Measurements from ENCODE around the gene RNF11.
"Not testable (repeated sequence)": the region's sequence is repeated elsewhere in the genome, so short reads cannot be mapped to it uniquely, and the experiment has no call there.

DNA sequence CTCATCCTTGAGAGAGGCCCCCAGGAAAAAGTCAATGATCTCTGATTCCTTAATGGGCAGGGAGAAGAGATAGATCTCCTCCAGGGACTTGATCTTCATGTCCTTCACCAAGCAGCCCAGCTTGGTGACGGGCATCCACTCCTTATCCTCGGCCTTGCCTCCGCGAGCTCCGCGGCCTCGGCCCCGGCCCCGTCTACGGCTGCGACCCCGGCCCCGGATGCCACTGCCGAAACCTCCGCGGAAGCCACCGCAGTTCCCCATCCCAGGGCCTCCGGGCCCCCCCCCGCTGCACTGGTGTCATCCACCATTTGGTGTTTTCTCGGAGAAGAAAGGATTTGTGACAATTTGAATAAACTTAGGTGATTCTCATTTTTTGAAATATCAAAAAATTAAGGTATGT, 15.1 kb downstream of the RNF11 start:
- not testable (repeated sequence) for TF ChIP-seq EZH2 (IDR thresholded peaks at IDR 0.05; ENCODE audit: borderline replicate concordance, insufficient read depth, low read length, poor library complexity, severe bottlenecking); POLR2AphosphoS5 (IDR thresholded peaks at IDR 0.05); EP300 (conservative IDR thresholded peaks at IDR 0.05; ENCODE audit: poor library complexity, severe bottlenecking); RAD21 (conservative IDR thresholded peaks at IDR 0.05); CTCF (IDR thresholded peaks at IDR 0.05; ENCODE audit: poor library complexity, severe bottlenecking); SMC3 (conservative IDR thresholded peaks at IDR 0.05; ENCODE audit: poor library complexity); TAF1 (IDR thresholded peaks at IDR 0.05; ENCODE audit: low read depth); MXI1 (conservative IDR thresholded peaks at IDR 0.05; ENCODE audit: poor library complexity, severe bottlenecking)
- TF ChIP-seq, protein P1, sequence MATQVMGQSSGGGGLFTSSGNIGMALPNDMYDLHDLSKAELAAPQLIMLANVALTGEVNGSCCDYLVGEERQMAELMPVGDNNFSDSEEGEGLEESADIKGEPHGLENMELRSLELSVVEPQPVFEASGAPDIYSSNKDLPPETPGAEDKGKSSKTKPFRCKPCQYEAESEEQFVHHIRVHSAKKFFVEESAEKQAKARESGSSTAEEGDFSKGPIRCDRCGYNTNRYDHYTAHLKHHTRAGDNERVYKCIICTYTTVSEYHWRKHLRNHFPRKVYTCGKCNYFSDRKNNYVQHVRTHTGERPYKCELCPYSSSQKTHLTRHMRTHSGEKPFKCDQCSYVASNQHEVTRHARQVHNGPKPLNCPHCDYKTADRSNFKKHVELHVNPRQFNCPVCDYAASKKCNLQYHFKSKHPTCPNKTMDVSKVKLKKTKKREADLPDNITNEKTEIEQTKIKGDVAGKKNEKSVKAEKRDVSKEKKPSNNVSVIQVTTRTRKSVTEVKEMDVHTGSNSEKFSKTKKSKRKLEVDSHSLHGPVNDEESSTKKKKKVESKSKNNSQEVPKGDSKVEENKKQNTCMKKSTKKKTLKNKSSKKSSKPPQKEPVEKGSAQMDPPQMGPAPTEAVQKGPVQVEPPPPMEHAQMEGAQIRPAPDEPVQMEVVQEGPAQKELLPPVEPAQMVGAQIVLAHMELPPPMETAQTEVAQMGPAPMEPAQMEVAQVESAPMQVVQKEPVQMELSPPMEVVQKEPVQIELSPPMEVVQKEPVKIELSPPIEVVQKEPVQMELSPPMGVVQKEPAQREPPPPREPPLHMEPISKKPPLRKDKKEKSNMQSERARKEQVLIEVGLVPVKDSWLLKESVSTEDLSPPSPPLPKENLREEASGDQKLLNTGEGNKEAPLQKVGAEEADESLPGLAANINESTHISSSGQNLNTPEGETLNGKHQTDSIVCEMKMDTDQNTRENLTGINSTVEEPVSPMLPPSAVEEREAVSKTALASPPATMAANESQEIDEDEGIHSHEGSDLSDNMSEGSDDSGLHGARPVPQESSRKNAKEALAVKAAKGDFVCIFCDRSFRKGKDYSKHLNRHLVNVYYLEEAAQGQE (IDR thresholded peaks at IDR 0.05; ENCODE audit: borderline replicate concordance), result not testable (repeated sequence)
